CD14-positive monocyte (primary cell): Measurements from ENCODE around the gene C2orf76. TPM values are rescaled to one million over a fixed set of nuclear protein-coding genes. Genes with fewer than 3 reads are reported as not detected.
"Not testable (repeated sequence)": the region's sequence is repeated elsewhere in the genome, so short reads cannot be mapped to it uniquely, and the experiment has no call there.

Experiments
- DNase-seq, 3 donors: peaks; one replicate each; pipeline ENCODE4 v3.0.0-alpha.2; 2011 to 2022
- H2AFZ ChIP-seq: 2 replicates; pipeline ENCODE4 v1.6.0; 2012; ENCODE audit warnings: mild to moderate bottlenecking, low read depth, low read length, inconsistent platforms; ENCODE audit not compliant: insufficient read depth, poor library complexity, severe bottlenecking
- H3K27ac ChIP-seq, 2 donors: 1 replicate in 1 of 2; 2 replicates in 1 of 2; pipeline ENCODE4 v1.5.1; 2012 to 2013; ENCODE audit warnings: low read length in 2 of 2, control low read depth in 1 of 2, inconsistent platforms in 1 of 2, low read depth in 1 of 2, mild to moderate bottlenecking in 1 of 2
- H3K27me3 ChIP-seq, 2 donors: one replicate each; pipeline versions ENCODE4 v1.6.0 to v1.6.1; 2011 to 2013; ENCODE audit warnings: low read length in 2 of 2; ENCODE audit not compliant: control insufficient read depth in 2 of 2, insufficient read depth in 2 of 2
- H3K36me3 ChIP-seq, 2 donors: replicated peaks in 1 of 2; 1 replicate in 1 of 2; 2 replicates in 1 of 2; pipeline versions ENCODE4 v1.5.1 to v1.6.1; 2012 to 2013; ENCODE audit warnings: low read length in 2 of 2, control low read depth in 1 of 2, inconsistent platforms in 1 of 2, mild to moderate bottlenecking in 1 of 2; ENCODE audit not compliant: insufficient read depth in 2 of 2, control insufficient read depth in 1 of 2
- H3K4me1 ChIP-seq, 2 donors: 1 replicate in 1 of 2; 2 replicates in 1 of 2; pipeline versions ENCODE4 v1.5.1 to v1.6.1; 2012 to 2013; ENCODE audit warnings: low read length in 2 of 2, control low read depth in 1 of 2, inconsistent platforms in 1 of 2, mild to moderate bottlenecking in 1 of 2, moderate library complexity in 1 of 2; ENCODE audit not compliant: insufficient read depth in 2 of 2, control insufficient read depth in 1 of 2
- H3K4me2 ChIP-seq: replicated peaks from 2 replicates; pipeline ENCODE3; 2012; ENCODE audit warnings: low read length, moderate library complexity, mild to moderate bottlenecking; ENCODE audit not compliant: poor library complexity, severe bottlenecking; ENCODE audit errors: extremely low read depth
- H3K4me3 ChIP-seq, 3 experiments: fragments of 200-600 bp in 1 of 3; sonication (generic) in 1 of 3; replicated peaks in 1 of 3; 1 replicate in 2 of 3; 2 replicates in 1 of 3; pipeline ENCODE4 v1.5.1; 2011 to 2013; ENCODE audit warnings: low read length in 3 of 3, mild to moderate bottlenecking in 3 of 3, control low read depth in 2 of 3, low read depth in 2 of 3, inconsistent platforms in 1 of 3, moderate library complexity in 1 of 3
- H3K79me2 ChIP-seq: 2 replicates; pipeline ENCODE4 v1.6.0; 2012; ENCODE audit warnings: mild to moderate bottlenecking, control low read depth, inconsistent platforms, low read length, moderate library complexity; ENCODE audit not compliant: insufficient read depth
- H3K9ac ChIP-seq: 2 replicates; pipeline ENCODE4 v1.6.0; 2017; ENCODE audit warnings: low read length, mild to moderate bottlenecking; ENCODE audit not compliant: insufficient read depth, poor library complexity, severe bottlenecking
- H3K9me3 ChIP-seq, 2 donors: replicated peaks in 1 of 2; 1 replicate in 1 of 2; 2 replicates in 1 of 2; pipeline versions ENCODE4 v1.5.1 to v1.6.1; 2012 to 2013; ENCODE audit warnings: low read length in 2 of 2, control low read depth in 1 of 2; ENCODE audit not compliant: control insufficient read depth in 1 of 2, insufficient read depth in 1 of 2
- H4K20me1 ChIP-seq: 2 replicates; pipeline ENCODE4 v1.6.0; 2012; ENCODE audit warnings: mild to moderate bottlenecking, low read length, control low read depth, moderate library complexity; ENCODE audit not compliant: insufficient read depth
- H3K27ac Mint-ChIP-seq, 7 donors: one replicate each; pipeline ENCODE4 v1.8.0; 2020; ENCODE audit warnings: mild to moderate bottlenecking in 7 of 7, mixed read lengths in 7 of 7, moderate library complexity in 6 of 7, inconsistent platforms in 2 of 7
- H3K27me3 Mint-ChIP-seq, 3 donors: one replicate each; pipeline ENCODE4 v1.8.0; 2021 to 2022; ENCODE audit warnings: low read depth in 3 of 3, mild to moderate bottlenecking in 3 of 3, mixed read lengths in 3 of 3, moderate library complexity in 3 of 3, inconsistent platforms in 1 of 3
- H3K36me3 Mint-ChIP-seq, 2 donors: one replicate each; pipeline ENCODE4 v1.8.0; 2020; ENCODE audit warnings: mixed read lengths in 2 of 2, inconsistent platforms in 1 of 2, mild to moderate bottlenecking in 1 of 2
- H3K4me1 Mint-ChIP-seq: one replicate; pipeline ENCODE4 v1.8.0; 2020; ENCODE audit warnings: mild to moderate bottlenecking, mixed read lengths
- H3K4me3 Mint-ChIP-seq, 2 donors: one replicate each; pipeline ENCODE4 v1.8.0; 2020; ENCODE audit warnings: mild to moderate bottlenecking in 2 of 2, mixed read lengths in 2 of 2, moderate library complexity in 1 of 2
- H3K9me3 Mint-ChIP-seq, 7 donors: one replicate each; pipeline ENCODE4 v1.8.0; 2020 to 2022; ENCODE audit warnings: mixed read lengths in 7 of 7, mild to moderate bottlenecking in 6 of 7, moderate library complexity in 6 of 7, inconsistent platforms in 2 of 7
- CTCF ChIP-seq: fragments of 200-600 bp; IDR thresholded peaks from one replicate; pipeline ENCODE4 v1.8.0; 2022; ENCODE audit warnings: antibody characterized with exemption, mild to moderate bottlenecking
- WGBS: methylation state at CpG from one replicate; pipeline ENCODE4 v1.1.5; 2013; ENCODE audit warnings: missing lambda C conversion rate; ENCODE audit not compliant: insufficient coverage; 5-methylcytosine and 5-hydroxymethylcytosine counted together
- intact Hi-C, 2 donors: fragments of 100-400 bp; cut with micrococcal nuclease; formaldehyde crosslinking; loops; one replicate each; pipeline versions ENCODE4 v1.15.0 to v1.15.1; 2023
- polyA plus RNA-seq, 3 donors: library from polyadenylated mRNA; depleted of rRNA in 1 of 3; unstranded in 2 of 3; stranded (reverse) in 1 of 3; fragments of 300-500 nt in 2 of 3; fragments of >200 nt in 1 of 3; fragmentation: Illumina TruSeq in 2 of 3; gene quantifications; 1 replicate in 2 of 3; 2 replicates in 1 of 3; pipeline ENCODE4 v1.2.3, GENCODE V29; 2012 to 2021

C2orf76 gene
- polyA plus RNA-seq, 3 donors: 9.7 to 32.5 (median 31.0) TPM

- no peak overlapping the region for H2AFZ ChIP-seq
- peaks cover 0 to 5% (median 2%) of the 10 kb centered on the region in 7 donors for H3K9me3 Mint-ChIP-seq
- H4K20me1 ChIP-seq: no peaks in the 10 kb centered on the region
- H3K27me3 ChIP-seq: no peaks in the 10 kb centered on the region
- no CpG with 5 or more reads among the region's 2 CpGs for WGBS
- H3K9ac ChIP-seq: no peak overlapping the region
- H3K9me3 ChIP-seq: peaks cover 0 to 3% of the 10 kb centered on the region in 2 donors
- no peak overlapping the region for H3K27ac ChIP-seq
- H3K36me3 Mint-ChIP-seq: no peaks in the 10 kb centered on the region
- H3K79me2 ChIP-seq: no peaks in the 10 kb centered on the region
- intact Hi-C loops: no loop called here
- H3K4me1 Mint-ChIP-seq: peaks cover 10% of the 10 kb centered on the region
- no peak overlapping the region for H3K4me2 ChIP-seq
- peaks cover 0 to 5% (median 5%) of the 10 kb centered on the region in 3 donors for H3K27me3 Mint-ChIP-seq
- H3K4me3 ChIP-seq: no peak overlapping the region
- H3K27ac Mint-ChIP-seq: no peak overlapping the region
- H3K4me3 Mint-ChIP-seq: no peak overlapping the region
- no peak for TF ChIP-seq CTCF
- no peaks in the 10 kb centered on the region for H3K36me3 ChIP-seq
- H3K4me1 ChIP-seq: peaks cover 0 to 11% of the 10 kb centered on the region in 2 donors
- no peak for DNase-seq
Measured at GRCh38 chr2:119405151-119405550, 38.5 kb upstream of the C2orf76 start.

- not testable (repeated sequence) for H3K4me3 Mint-ChIP-seq, H3K36me3 ChIP-seq, H3K27me3 Mint-ChIP-seq
Measured at GRCh38 chr2:119403618-119404017, 37.0 kb upstream of the C2orf76 start.

More at GRCh38 chr2:119403618-119404017, 37.0 kb upstream of the C2orf76 start:
- H3K36me3 Mint-ChIP-seq, H3K9me3 Mint-ChIP-seq, intact Hi-C loops, H3K4me2 ChIP-seq, H2AFZ ChIP-seq, H3K9ac ChIP-seq, DNase-seq, H3K79me2 ChIP-seq, H3K4me3 ChIP-seq, H4K20me1 ChIP-seq, H3K27ac Mint-ChIP-seq, H3K27me3 ChIP-seq, H3K27ac ChIP-seq, H3K9me3 ChIP-seq: not testable (repeated sequence)
- WGBS: 95% methylated on average over 7 of the region's 12 CpGs
- H3K4me1 ChIP-seq: peaks cover 0 to 15% of the 10 kb centered on the region in 2 donors
- peaks cover 17% of the 10 kb centered on the region for H3K4me1 Mint-ChIP-seq
